Measurements from ENCODE around the gene SRD5A2.

DNA sequence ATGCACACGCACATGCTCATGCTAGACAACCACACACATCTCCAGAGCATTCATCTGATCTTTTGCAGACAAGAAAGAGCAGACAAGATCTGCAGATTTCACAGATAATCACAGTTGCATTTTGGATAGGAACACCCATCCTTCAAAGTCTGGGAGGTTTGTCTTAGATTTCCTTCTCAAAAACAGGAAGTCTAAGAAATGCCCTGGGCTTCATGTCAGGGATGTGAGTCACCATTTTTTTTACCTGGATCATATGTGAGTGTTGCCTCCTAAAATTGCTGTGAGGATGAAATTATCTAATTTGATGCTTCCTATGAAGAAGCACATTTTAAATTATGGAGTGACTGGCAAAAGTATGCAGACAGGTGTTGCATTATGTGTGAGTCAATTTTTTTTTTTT, 46.1 kb downstream of the SRD5A2 start:
- TF ChIP-seq POLR2A (IDR thresholded peaks at IDR 0.05; ENCODE audit: low read depth, low read length) (no peak), POLR2AphosphoS5 (IDR thresholded peaks at IDR 0.05; ENCODE audit: low read depth, low read length) (no peak), TAF1 (IDR thresholded peaks at IDR 0.05; ENCODE audit: low read depth, low read length) (no peak), SPI1 (IDR thresholded peaks at IDR 0.05; ENCODE audit: low read depth, low read length) (no peak), PAX5 (IDR thresholded peaks at IDR 0.05; ENCODE audit: insufficient read depth, low read length, severe bottlenecking) (no peak), POU2F2 (IDR thresholded peaks at IDR 0.05; ENCODE audit: low read depth, low read length) (no peak)
